Measurements from ENCODE around the gene YOD1. TPM values are rescaled to one million over a fixed set of nuclear protein-coding genes. Genes with fewer than 3 reads are reported as not detected.

YOD1 gene
- total and polyA plus RNA-seq, 2 of the 13 experiments (the other 11 are each of a cell fraction or from before 2014, with no cell fraction given) = 3.4 to 9.1 TPM

GRCh38 chr1:207015791-207016190 lies 35.2 kb downstream of the YOD1 start (continued):
- TF ChIP-seq, protein P1, sequence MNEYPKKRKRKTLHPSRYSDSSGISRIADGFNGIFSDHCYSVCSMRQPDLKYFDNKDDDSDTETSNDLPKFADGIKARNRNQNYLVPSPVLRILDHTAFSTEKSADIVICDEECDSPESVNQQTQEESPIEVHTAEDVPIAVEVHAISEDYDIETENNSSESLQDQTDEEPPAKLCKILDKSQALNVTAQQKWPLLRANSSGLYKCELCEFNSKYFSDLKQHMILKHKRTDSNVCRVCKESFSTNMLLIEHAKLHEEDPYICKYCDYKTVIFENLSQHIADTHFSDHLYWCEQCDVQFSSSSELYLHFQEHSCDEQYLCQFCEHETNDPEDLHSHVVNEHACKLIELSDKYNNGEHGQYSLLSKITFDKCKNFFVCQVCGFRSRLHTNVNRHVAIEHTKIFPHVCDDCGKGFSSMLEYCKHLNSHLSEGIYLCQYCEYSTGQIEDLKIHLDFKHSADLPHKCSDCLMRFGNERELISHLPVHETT (CRISPR knock-in tag; conservative IDR thresholded peaks at IDR 0.05) = no peak
- TF ChIP-seq ZNF484 (CRISPR knock-in tag; IDR thresholded peaks at IDR 0.05; ENCODE audit: borderline replicate concordance, low read depth) = no peak
- TF ChIP-seq ZFP36 (IDR thresholded peaks at IDR 0.05; ENCODE audit: borderline replicate concordance, low read depth, low read length, partially characterized antibody) = no peak
- TF ChIP-seq, protein P2, sequence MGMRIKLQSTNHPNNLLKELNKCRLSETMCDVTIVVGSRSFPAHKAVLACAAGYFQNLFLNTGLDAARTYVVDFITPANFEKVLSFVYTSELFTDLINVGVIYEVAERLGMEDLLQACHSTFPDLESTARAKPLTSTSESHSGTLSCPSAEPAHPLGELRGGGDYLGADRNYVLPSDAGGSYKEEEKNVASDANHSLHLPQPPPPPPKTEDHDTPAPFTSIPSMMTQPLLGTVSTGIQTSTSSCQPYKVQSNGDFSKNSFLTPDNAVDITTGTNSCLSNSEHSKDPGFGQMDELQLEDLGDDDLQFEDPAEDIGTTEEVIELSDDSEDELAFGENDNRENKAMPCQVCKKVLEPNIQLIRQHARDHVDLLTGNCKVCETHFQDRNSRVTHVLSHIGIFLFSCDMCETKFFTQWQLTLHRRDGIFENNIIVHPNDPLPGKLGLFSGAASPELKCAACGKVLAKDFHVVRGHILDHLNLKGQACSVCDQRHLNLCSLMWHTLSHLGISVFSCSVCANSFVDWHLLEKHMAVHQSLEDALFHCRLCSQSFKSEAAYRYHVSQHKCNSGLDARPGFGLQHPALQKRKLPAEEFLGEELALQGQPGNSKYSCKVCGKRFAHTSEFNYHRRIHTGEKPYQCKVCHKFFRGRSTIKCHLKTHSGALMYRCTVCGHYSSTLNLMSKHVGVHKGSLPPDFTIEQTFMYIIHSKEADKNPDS (CRISPR knock-in tag; IDR thresholded peaks at IDR 0.05) = no peak
- no peak for TF ChIP-seq NBN (conservative IDR thresholded peaks at IDR 0.05)
- TF ChIP-seq, protein P3, sequence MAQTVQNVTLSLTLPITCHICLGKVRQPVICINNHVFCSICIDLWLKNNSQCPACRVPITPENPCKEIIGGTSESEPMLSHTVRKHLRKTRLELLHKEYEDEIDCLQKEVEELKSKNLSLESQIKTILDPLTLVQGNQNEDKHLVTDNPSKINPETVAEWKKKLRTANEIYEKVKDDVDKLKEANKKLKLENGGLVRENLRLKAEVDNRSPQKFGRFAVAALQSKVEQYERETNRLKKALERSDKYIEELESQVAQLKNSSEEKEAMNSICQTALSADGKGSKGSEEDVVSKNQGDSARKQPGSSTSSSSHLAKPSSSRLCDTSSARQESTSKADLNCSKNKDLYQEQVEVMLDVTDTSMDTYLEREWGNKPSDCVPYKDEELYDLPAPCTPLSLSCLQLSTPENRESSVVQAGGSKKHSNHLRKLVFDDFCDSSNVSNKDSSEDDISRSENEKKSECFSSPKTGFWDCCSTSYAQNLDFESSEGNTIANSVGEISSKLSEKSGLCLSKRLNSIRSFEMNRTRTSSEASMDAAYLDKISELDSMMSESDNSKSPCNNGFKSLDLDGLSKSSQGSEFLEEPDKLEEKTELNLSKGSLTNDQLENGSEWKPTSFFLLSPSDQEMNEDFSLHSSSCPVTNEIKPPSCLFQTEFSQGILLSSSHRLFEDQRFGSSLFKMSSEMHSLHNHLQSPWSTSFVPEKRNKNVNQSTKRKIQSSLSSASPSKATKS (CRISPR knock-in tag; IDR thresholded peaks at IDR 0.05) = no peak

DNA sequence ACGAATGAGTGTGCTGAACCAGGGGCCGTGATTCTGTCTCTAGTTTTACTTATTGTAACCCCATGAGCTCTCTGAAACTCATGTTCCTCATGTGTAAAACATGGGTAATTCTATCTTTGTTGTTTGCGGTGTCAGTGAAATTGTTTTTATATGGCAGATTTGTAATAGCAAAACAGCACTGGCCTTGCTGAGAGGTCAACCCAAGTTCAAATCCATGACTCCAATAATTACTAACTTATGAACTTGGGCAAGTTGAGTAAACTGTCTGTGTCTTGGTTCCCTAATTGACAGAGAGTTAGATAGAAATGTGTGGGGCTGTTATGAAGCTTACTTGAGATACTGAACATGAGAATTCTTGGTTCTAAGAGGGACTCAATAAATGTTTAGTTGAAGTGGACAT lies 36.3 kb downstream of the YOD1 start:
- DNase-seq (ENCODE audit: low spot score) (no peak), FAIRE-seq (no peak), ATAC-seq (no peak)
- Histone ChIP-seq H3K4me3 (replicated peaks in 1 of 3; ENCODE audit: insufficient read depth in 1 of 3, low read depth in 2 of 3, low read length in 3 of 3) (no peak overlapping the region), H3K4me1 (ENCODE audit: insufficient read depth, low read length) (peaks cover 25% of the 10 kb centered on the region), H3K27me3 (ENCODE audit: control insufficient read depth in 1 of 2, insufficient read depth in 2 of 2, low read length in 2 of 2) (no peaks in the 10 kb centered on the region), H3K79me2 (ENCODE audit: insufficient read depth, low read length) (no peaks in the 10 kb centered on the region), H3K9me3 (ENCODE audit: low read length) (no peaks in the 10 kb centered on the region), H3K36me3 (replicated peaks in 1 of 2; ENCODE audit: control insufficient read depth in 1 of 2, insufficient read depth in 2 of 2, low read length in 2 of 2) (no peaks in the 10 kb centered on the region), H3K4me2 (ENCODE audit: low read depth, low read length) (no peak overlapping the region), H2AFZ (ENCODE audit: low read length) (no peak overlapping the region), H3K9ac (ENCODE audit: insufficient read depth, low read depth, low read length) (no peak overlapping the region), H3K27ac (ENCODE audit: extremely low read length, insufficient read depth, low read length) (no peak overlapping the region), H4K20me1 (ENCODE audit: insufficient read depth, low read length) (no peaks in the 10 kb centered on the region)
- CTCF ChIA-PET (ENCODE audit: low intra/inter-chr PET ratio, low total read pairs) = no interaction called here
- 74% methylated on average over 3 of the region's 3 CpGs for WGBS (ENCODE audit: low lambda C conversion rate)
- in situ Hi-C loops (cut with HindIII; ENCODE audit: extremely low pct_ligation_motif_present, low pct_unique_long_range_greater_than_20kb) (no loop called here), intact Hi-C loops (cut with micrococcal nuclease; ENCODE audit: unreplicated experiment) (no loop called here)
- TF ChIP-seq SIN3B (IDR thresholded peaks at IDR 0.05; ENCODE audit: low read length) (no peak), GATAD1 (CRISPR knock-in tag; IDR thresholded peaks at IDR 0.05) (no peak), ZNF337 (CRISPR knock-in tag; IDR thresholded peaks at IDR 0.05; ENCODE audit: borderline replicate concordance, low read depth) (no peak), NR2C2 (CRISPR knock-in tag; IDR thresholded peaks at IDR 0.05; ENCODE audit: borderline replicate concordance) (no peak), SIX4 (CRISPR knock-in tag; IDR thresholded peaks at IDR 0.05) (no peak), ZNF652 (CRISPR knock-in tag; IDR thresholded peaks at IDR 0.05; ENCODE audit: borderline replicate concordance, low read depth) (no peak), MEIS1 (CRISPR knock-in tag; IDR thresholded peaks at IDR 0.05; ENCODE audit: borderline replicate concordance) (no peak)
- TF ChIP-seq, protein P4, sequence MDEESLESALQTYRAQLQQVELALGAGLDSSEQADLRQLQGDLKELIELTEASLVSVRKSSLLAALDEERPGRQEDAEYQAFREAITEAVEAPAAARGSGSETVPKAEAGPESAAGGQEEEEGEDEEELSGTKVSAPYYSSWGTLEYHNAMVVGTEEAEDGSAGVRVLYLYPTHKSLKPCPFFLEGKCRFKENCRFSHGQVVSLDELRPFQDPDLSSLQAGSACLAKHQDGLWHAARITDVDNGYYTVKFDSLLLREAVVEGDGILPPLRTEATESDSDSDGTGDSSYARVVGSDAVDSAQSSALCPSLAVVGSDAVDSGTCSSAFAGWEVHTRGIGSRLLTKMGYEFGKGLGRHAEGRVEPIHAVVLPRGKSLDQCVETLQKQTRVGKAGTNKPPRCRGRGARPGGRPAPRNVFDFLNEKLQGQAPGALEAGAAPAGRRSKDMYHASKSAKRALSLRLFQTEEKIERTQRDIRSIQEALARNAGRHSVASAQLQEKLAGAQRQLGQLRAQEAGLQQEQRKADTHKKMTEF (CRISPR knock-in tag; IDR thresholded peaks at IDR 0.05) = no peak
- POLR2A ChIA-PET = no interaction called here
- no TSS peak for BruUV-seq (replicated peaks)
